GM12801 (cell line): ENCODE results near the gene RAI14.

ENCODE experiments used
- CTCF ChIP-seq: IDR thresholded peaks from one replicate; pipeline ENCODE4 v1.5.1; 2011; ENCODE audit warnings: control low read depth; ENCODE audit not compliant: insufficient read length; ENCODE audit errors: extremely low read depth

The RAI14 gene

GRCh38 chr5:34832568-34832967, 176.4 kb downstream of the RAI14 start:
- TF ChIP-seq CTCF, result no peak

GRCh38 chr5:34833090-34833489, 177.0 kb downstream of the RAI14 start:
- no peak for TF ChIP-seq CTCF

- TF ChIP-seq CTCF, result no peak
Measured at GRCh38 chr5:34833976-34834793, 178.1 kb downstream of the RAI14 start.

GRCh38 chr5:34834794-34835089, 178.6 kb downstream of the RAI14 start:
- no peak for TF ChIP-seq CTCF

- TF ChIP-seq CTCF, result no peak
Measured at GRCh38 chr5:34835664-34836063, 179.5 kb downstream of the RAI14 start.

GRCh38 chr5:34838785-34839714, 182.9 kb downstream of the RAI14 start, which contains the start of gene TTC23L:
Gene TTC23L, plus strand, starts transcription at chr5:34839164. Its CDS starts 1,508 bp downstream, at chr5:34840672.
- TF ChIP-seq CTCF, result no peak

- TF ChIP-seq CTCF, result no peak
Measured at GRCh38 chr5:34841816-34842215, 185.7 kb downstream of the RAI14 start.
